Osteocyte (in vitro differentiated cells): Measurements from ENCODE around the gene FBXO38. TPM values are rescaled to one million over a fixed set of nuclear protein-coding genes. Genes with fewer than 3 reads are reported as not detected.

ENCODE experiments used
- DNase-seq: peaks from one replicate; pipeline ENCODE4 v3.0.0; 2021; ENCODE audit warnings: mixed read lengths; ENCODE audit not compliant: unreplicated experiment; ENCODE audit errors: extremely low spot score
- H3K27ac Mint-ChIP-seq: one replicate; pipeline ENCODE4 v1.8.0; 2021; ENCODE audit warnings: mild to moderate bottlenecking, mixed read lengths; ENCODE audit not compliant: unreplicated experiment
- H3K27me3 Mint-ChIP-seq: one replicate; pipeline ENCODE4 v1.8.0; 2021; ENCODE audit warnings: mixed read lengths; ENCODE audit not compliant: unreplicated experiment
- H3K36me3 Mint-ChIP-seq: one replicate; pipeline ENCODE4 v1.8.0; 2021; ENCODE audit warnings: mixed read lengths; ENCODE audit not compliant: unreplicated experiment
- H3K4me1 Mint-ChIP-seq: one replicate; pipeline ENCODE4 v1.8.0; 2021; ENCODE audit warnings: mixed read lengths; ENCODE audit not compliant: unreplicated experiment
- H3K4me3 Mint-ChIP-seq: one replicate; pipeline ENCODE4 v1.8.0; 2021; ENCODE audit warnings: mild to moderate bottlenecking, moderate library complexity, mixed read lengths; ENCODE audit not compliant: unreplicated experiment
- H3K9me3 Mint-ChIP-seq: one replicate; pipeline ENCODE4 v1.8.0; 2021; ENCODE audit warnings: mixed read lengths; ENCODE audit not compliant: unreplicated experiment
- CTCF ChIP-seq: fragments of 200-600 bp; sonication (generic); IDR thresholded peaks from 2 replicates; pipeline ENCODE4 v1.5.0; 2021; ENCODE audit warnings: antibody characterized with exemption, mild to moderate bottlenecking, moderate library complexity
- long read RNA-seq: library from polyadenylated mRNA; unstranded; transcript quantifications from one replicate; pipeline ENCODE4 v2.0.0, GENCODE V29; 2021
- total RNA-seq: library from RNA; stranded (reverse); gene quantifications from 2 replicates; pipeline ENCODE4 v1.2.1, GENCODE V29; 2021

Gene FBXO38
- 50.1 TPM in 2 replicates for total RNA-seq
- long read RNA-seq, full-length matches to known transcripts = 68 of 114 reads
- long read RNA-seq, partial matches to known transcripts = 31 of 114 reads
- long read RNA-seq, other reads (novel, unspliced or antisense) = 15 of 114 reads

- Mint-ChIP-seq H3K27me3 (no peaks in the 10 kb centered on the region), H3K36me3 (peaks cover 8% of the 10 kb centered on the region), H3K4me3 (peak within 1 kb of the TSS; percentile 85), H3K4me1 (peaks cover 51% of the 10 kb centered on the region), H3K27ac (peak within 1 kb of the TSS; percentile 98), H3K9me3 (no peaks in the 10 kb centered on the region)
- TF ChIP-seq CTCF = peak; percentile 11
- DNase-seq = peak; percentile 97
Measured at GRCh38 chr5:148383564-148384379, at the start of gene FBXO38. Gene FBXO38, plus strand, starts transcription at chr5:148383958. Its CDS starts 10,819 bp downstream, at chr5:148394777.

GRCh38 chr5:148335259-148335658 lies 48.5 kb upstream of the FBXO38 start, which contains the start of gene SPINK9:
Gene SPINK9, plus strand, starts transcription at chr5:148335559. Its CDS starts 55 bp downstream, at chr5:148335614.
- Mint-ChIP-seq H3K4me3 (no peak within 1 kb of the TSS), H3K27me3 (no peaks in the 10 kb centered on the region), H3K36me3 (no peaks in the 10 kb centered on the region), H3K27ac (no peak within 1 kb of the TSS), H3K9me3 (peaks cover 5% of the 10 kb centered on the region), H3K4me1 (no peaks in the 10 kb centered on the region)
- DNase-seq = no peak
- TF ChIP-seq CTCF = no peak

GRCh38 chr5:148336704-148337435 lies 46.9 kb upstream of the FBXO38 start:
- Mint-ChIP-seq H3K9me3 (no peaks in the 10 kb centered on the region), H3K4me1 (no peaks in the 10 kb centered on the region), H3K4me3 (no peak overlapping the region), H3K27me3 (no peaks in the 10 kb centered on the region), H3K36me3 (no peaks in the 10 kb centered on the region), H3K27ac (no peak overlapping the region)
- DNase-seq = no peak
- no peak for TF ChIP-seq CTCF

- no peaks in the 10 kb centered on the region for H3K9me3 Mint-ChIP-seq
- no peak overlapping the region for H3K4me3 Mint-ChIP-seq
- no peaks in the 10 kb centered on the region for H3K4me1 Mint-ChIP-seq
- no peak for DNase-seq
- no peak overlapping the region for H3K27ac Mint-ChIP-seq
- no peak for TF ChIP-seq CTCF
- H3K36me3 Mint-ChIP-seq = no peaks in the 10 kb centered on the region
- peaks cover 2% of the 10 kb centered on the region for H3K27me3 Mint-ChIP-seq
Measured at GRCh38 chr5:148342371-148343045, 41.2 kb upstream of the FBXO38 start.
